GM18508 (cell line): ENCODE results near the gene HSD17B12.

ENCODE experiments used
- ATAC-seq: cut with Tn5 transposase; IDR thresholded peaks from one replicate; pipeline ENCODE4 v1.9.1; 2021; ENCODE audit warnings: moderate number of reproducible peaks; ENCODE audit not compliant: insufficient read depth, unreplicated experiment

The HSD17B12 gene

GRCh38 chr11:43853781-43854180 is 173.2 kb downstream of the HSD17B12 start:
- no peak for ATAC-seq

DNA sequence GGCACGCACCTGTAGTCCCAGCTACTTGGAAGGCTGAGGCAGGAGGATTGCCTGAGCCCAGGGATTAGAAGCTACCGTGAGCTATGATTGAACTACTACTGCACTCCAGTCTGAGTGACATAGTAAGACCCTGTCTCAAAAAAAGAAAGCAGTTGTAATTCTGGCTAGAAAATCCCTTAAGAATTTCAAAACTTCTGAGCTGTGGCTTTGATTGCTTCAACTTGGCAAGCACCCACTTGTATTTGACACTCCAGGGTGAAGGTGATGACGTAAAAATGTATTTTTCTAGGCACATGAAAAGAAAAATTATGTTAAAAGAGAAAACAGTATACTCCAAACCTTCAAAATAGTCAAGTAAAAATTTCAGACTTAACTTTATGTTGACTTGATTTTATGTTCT is 176.5 kb downstream of the HSD17B12 start:
- no peak for ATAC-seq

GRCh38 chr11:43861141-43861540 is 180.6 kb downstream of the HSD17B12 start:
- no peak for ATAC-seq

DNA sequence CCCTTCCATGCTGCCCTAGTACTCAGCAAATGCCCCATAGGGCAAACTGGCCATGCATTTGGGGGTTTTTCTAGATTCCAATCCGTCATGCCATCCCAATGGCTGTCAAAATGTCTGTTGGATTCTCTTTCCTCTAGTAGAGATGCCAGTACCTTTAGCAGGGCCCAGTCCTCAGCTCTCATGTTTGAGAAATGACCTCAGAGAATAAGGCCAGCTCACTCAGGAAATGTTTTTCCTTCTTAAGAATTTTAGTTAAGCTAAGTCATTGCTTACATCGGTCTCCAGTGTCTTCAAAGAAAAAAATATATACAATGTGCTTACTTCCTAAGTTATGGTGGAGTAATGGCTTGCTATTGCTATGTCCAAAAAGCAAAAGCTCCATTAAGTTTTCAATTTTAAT is 186.0 kb downstream of the HSD17B12 start:
- ATAC-seq = no peak

- no peak for ATAC-seq
Measured at GRCh38 chr11:43866969-43867368, 186.4 kb downstream of the HSD17B12 start.

DNA sequence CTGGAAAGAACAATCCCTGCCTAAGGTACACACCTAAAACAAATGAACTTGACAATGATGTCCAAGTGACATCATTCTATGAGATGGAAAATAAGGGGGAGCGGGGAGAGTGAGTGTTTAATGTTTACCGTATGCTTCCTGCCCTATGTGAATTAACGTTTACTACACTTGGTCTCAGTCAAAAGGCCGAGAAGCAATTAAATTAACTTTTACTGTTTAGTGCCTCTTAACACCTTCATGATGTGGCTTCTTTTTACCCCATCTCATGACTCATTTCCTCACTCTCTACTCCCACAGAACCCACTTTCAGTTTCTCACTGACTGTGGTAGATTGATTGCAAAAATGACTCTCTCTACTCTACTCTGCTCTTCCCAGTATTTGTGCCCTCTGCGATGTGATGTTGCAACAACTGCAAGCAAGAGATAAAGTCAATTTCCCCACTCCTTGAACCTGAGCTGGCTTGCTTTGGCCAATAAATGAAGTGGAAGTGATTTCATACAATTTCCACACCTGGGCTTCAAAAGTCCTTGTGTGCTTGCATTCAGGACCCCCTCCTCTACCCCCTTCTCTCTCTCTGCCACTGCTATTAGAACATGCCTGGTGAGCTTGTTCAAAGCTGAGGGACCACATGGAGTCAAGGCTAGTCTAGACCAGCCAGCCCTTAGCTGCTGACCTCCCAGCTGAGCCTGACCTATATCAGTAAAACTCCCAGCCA is 188.5 kb downstream of the HSD17B12 start:
- ATAC-seq = peak; percentile 100

- no peak for ATAC-seq
Measured at GRCh38 chr11:43871051-43871450, 190.5 kb downstream of the HSD17B12 start.

GRCh38 chr11:43872995-43873394 is 192.5 kb downstream of the HSD17B12 start:
- no peak for ATAC-seq

DNA sequence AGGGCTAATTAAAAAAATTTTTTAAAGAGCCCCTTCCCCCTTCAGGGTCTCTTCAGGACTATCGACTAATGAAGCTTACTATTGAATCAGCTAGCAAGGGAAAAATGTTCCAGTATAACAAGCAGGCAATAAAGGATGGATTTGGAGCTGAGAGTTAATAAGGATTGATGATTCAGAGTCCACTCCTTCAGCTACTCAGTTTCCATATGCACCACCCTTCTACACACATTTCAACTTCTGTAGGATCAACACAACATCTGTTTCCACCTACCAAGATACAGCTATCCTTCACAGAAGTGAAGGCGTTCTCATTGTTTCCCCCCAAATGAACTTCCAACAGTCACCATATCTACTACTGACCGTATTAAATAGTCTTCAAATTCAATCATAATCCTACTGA is 193.5 kb downstream of the HSD17B12 start:
- no peak for ATAC-seq

DNA sequence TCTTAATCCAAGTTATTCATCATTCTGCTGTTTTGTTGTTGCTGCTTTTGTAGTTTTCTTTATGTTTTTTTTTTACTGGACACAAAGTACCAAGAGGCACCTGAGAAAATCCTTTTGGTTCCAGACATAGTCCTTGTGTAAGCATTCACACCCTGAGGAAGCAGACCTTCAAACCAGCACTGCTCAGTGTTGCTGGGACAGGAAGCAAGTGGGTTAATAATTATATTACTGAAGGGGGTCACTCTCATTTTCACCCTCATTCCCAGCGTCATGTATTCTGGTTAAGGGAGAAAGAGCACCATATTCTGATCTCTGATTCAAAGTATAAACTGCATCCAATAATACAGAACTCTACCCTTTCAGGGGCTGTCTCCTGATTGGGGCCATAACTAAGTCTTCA is 194.2 kb downstream of the HSD17B12 start:
- ATAC-seq = peak; percentile 61

- no peak for ATAC-seq
Measured at GRCh38 chr11:43879789-43880639, 199.5 kb downstream of the HSD17B12 start.

GRCh38 chr11:43880640-43881159 is 200.2 kb downstream of the HSD17B12 start, which contains the start of gene ALKBH3:
ALKBH3 (plus strand) TSS chr11:43880831; CDS start chr11:43882653, 1,822 bp downstream.
- peak; percentile 91 for ATAC-seq

DNA sequence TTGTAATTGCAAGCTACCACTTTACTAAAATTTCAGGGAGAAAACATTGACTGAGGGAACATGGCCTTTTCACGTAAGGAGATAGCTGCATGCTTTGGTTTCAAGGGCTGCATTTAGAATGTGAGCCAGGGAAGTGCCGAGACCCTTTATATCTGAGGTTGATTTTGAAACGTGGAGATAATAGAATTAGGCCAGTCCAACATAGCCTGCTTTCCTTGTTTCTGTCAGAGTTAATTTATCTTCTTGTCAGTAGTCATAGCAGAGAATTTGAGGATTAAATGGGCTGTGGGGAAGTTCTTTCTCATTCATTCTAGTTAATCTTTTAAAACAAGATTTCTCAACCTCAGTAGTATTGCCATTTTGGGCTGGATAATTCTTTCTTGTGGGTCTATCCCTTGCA is 212.3 kb downstream of the HSD17B12 start:
- no peak for ATAC-seq

DNA sequence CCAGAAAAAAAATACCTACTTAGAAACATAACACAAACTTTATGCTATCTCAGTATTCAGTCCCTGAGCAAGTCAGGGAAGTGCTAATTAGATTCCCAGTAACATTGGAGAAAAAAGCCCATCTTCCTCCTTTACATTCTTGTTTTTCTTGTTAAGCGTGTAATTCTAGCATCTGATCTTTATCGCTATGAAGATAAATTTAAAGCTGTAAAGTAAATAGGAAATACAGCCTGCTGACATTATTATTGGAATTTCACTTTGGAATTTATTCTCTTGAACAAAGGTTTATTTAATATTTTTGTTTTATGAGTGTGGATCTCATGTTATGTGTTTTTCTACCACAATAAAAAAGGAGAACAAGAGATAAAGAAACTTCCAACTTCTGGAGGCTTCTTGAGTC is 214.0 kb downstream of the HSD17B12 start:
- ATAC-seq = no peak

GRCh38 chr11:43895601-43896000 is 215.1 kb downstream of the HSD17B12 start:
- ATAC-seq = no peak

- ATAC-seq = no peak
Measured at GRCh38 chr11:43898574-43898973, 218.0 kb downstream of the HSD17B12 start.

- no peak for ATAC-seq
Measured at GRCh38 chr11:43899094-43899493, 218.6 kb downstream of the HSD17B12 start.

DNA sequence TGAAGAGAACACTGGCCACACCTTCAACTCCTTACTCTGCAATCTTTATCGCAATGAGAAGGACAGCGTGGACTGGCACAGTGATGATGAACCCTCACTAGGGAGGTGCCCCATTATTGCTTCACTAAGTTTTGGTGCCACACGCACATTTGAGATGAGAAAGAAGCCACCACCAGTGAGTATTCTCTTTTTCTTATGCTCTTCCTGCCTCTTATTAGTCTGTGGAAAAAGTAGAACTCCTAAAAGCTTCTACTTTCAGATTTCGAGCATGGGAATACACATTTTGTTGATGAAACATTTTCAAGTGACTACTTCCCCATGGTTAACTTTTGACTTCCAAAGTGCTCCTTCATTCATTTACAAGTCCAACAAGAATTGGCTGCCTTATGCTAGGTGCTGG is 221.0 kb downstream of the HSD17B12 start:
- no peak for ATAC-seq

- ATAC-seq = no peak
Measured at GRCh38 chr11:43903078-43903477, 222.5 kb downstream of the HSD17B12 start.

DNA sequence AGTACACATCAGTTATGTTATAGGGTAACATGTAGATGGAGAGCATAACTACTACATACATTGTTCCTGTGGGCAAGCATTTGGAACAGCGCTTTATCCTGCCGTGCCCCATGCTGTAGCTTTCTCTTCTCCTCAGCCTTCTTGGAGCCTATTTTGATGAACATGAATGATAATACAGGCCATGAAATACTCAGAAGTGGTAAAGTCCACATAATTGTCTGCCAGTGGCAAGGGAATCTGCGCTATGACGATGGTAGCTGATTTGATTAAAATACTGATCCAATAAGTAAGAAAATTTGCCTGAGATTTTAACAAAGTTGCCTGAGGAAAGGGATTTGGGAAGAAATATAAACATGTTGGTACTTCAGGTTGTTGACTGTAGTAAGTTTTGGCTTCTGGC is 223.4 kb downstream of the HSD17B12 start:
- ATAC-seq = no peak
